Neural progenitor cell (in vitro differentiated cells): ENCODE results near the gene DDHD1. TPM values are rescaled to one million over a fixed set of nuclear protein-coding genes. Genes with fewer than 3 reads are reported as not detected.

Experiments
- DNase-seq: peaks from one replicate; pipeline ENCODE4 v3.0.0-alpha.2; 2016; ENCODE audit warnings: low spot score
- H2AFZ ChIP-seq: fragments of 200-600 bp; sonication (generic); replicated peaks from 2 replicates; pipeline ENCODE4 v1.6.1; 2016; ENCODE audit warnings: antibody characterized with exemption
- H3F3A ChIP-seq: fragments of 200-600 bp; sonication (generic); 2 replicates; pipeline ENCODE4 v1.6.1; 2016; ENCODE audit warnings: antibody characterized with exemption, low read depth
- H3K27ac ChIP-seq: fragments of 200-600 bp; sonication (generic); 2 replicates; pipeline ENCODE4 v1.5.1; 2016; ENCODE audit warnings: mild to moderate bottlenecking
- H3K27me3 ChIP-seq: fragments of 200-600 bp; sonication (generic); 2 replicates; pipeline ENCODE4 v1.6.1; 2016; ENCODE audit warnings: mild to moderate bottlenecking, moderate library complexity
- H3K36me3 ChIP-seq: fragments of 200-600 bp; sonication (generic); 2 replicates; pipeline ENCODE4 v1.5.1; 2016
- H3K4me1 ChIP-seq: fragments of 200-600 bp; sonication (generic); 2 replicates; pipeline ENCODE4 v1.6.1; 2016; ENCODE audit warnings: mixed run types
- H3K4me2 ChIP-seq: fragments of 200-600 bp; sonication (generic); 2 replicates; pipeline ENCODE4 v1.6.1; 2016
- H3K4me3 ChIP-seq: fragments of 200-600 bp; sonication (generic); 2 replicates; pipeline ENCODE4 v1.5.1; 2016
- H3K79me2 ChIP-seq: fragments of 200-600 bp; sonication (generic); 2 replicates; pipeline ENCODE4 v1.6.1; 2016; ENCODE audit warnings: low read depth
- H3K9ac ChIP-seq: fragments of 200-600 bp; sonication (generic); 2 replicates; pipeline ENCODE4 v1.6.1; 2016
- H3K9me3 ChIP-seq: fragments of 200-600 bp; sonication (generic); 2 replicates; pipeline ENCODE4 v1.5.1; 2016; ENCODE audit warnings: low read depth
- H4K20me1 ChIP-seq: fragments of 200-600 bp; sonication (generic); 2 replicates; pipeline ENCODE4 v1.6.1; 2016; ENCODE audit warnings: low read depth
- H3K27ac Mint-ChIP-seq: 3 replicates; pipeline ENCODE4 v1.8.0; 2021; ENCODE audit warnings: mixed read lengths
- H3K27me3 Mint-ChIP-seq: 2 replicates; pipeline ENCODE4 v1.8.0; 2022; ENCODE audit warnings: low read depth, mild to moderate bottlenecking, inconsistent platforms, moderate library complexity, mixed read lengths; ENCODE audit not compliant: insufficient read depth
- H3K36me3 Mint-ChIP-seq: 3 replicates; pipeline ENCODE4 v1.8.0; 2021; ENCODE audit warnings: mixed read lengths
- H3K4me1 Mint-ChIP-seq: 3 replicates; pipeline ENCODE4 v1.8.0; 2021; ENCODE audit warnings: mixed read lengths
- H3K4me3 Mint-ChIP-seq: 3 replicates; pipeline ENCODE4 v1.8.0; 2021; ENCODE audit warnings: mild to moderate bottlenecking, moderate library complexity, mixed read lengths
- H3K9me3 Mint-ChIP-seq: 3 replicates; pipeline ENCODE4 v1.8.0; 2020; ENCODE audit warnings: mixed read lengths
- CTCF ChIP-seq: fragments of 200-600 bp; sonication (generic); IDR thresholded peaks from 2 replicates; pipeline ENCODE4 v1.5.1; 2017; ENCODE audit warnings: antibody characterized with exemption, mild to moderate bottlenecking
- EZH2 ChIP-seq: fragments of 200-600 bp; sonication (generic); IDR thresholded peaks from 2 replicates; pipeline ENCODE4 v1.6.1; 2017; ENCODE audit warnings: antibody characterized with exemption, mild to moderate bottlenecking, moderate library complexity
- EZH2phosphoT487 ChIP-seq: fragments of 200-600 bp; sonication (generic); IDR thresholded peaks from 2 replicates; pipeline ENCODE4 v1.6.1; 2017; ENCODE audit warnings: antibody characterized with exemption
- total RNA-seq: library from RNA; depleted of rRNA; stranded (reverse); fragments of >200 nt; gene quantifications from 2 replicates; pipeline ENCODE4 v1.2.3, GENCODE V29; 2015; ENCODE audit warnings: low replicate concordance

DDHD1 gene
- total RNA-seq, 1 donor from 2014 or later = 30.2 TPM

- H3K27me3 Mint-ChIP-seq = peaks cover 2% of the 10 kb centered on the region
- Histone ChIP-seq H3K4me1 (peaks cover 8% of the 10 kb centered on the region), H3K4me3 (no peak overlapping the region), H3K79me2 (no peaks in the 10 kb centered on the region), H3K27me3 (no peaks in the 10 kb centered on the region), H2AFZ (no peak overlapping the region), H3K27ac (no peak overlapping the region), H3K9ac (no peak overlapping the region), H3K9me3 (no peaks in the 10 kb centered on the region), H4K20me1 (no peaks in the 10 kb centered on the region), H3K36me3 (peaks cover 12% of the 10 kb centered on the region), H3K4me2 (no peak overlapping the region), H3F3A (no peaks in the 10 kb centered on the region)
- H3K36me3 Mint-ChIP-seq = peaks cover 23% of the 10 kb centered on the region
- no peak for TF ChIP-seq EZH2
- TF ChIP-seq EZH2phosphoT487 = no peak
- no peak for TF ChIP-seq CTCF
- H3K4me1 Mint-ChIP-seq = peaks cover 3% of the 10 kb centered on the region
- DNase-seq = no peak
- H3K9me3 Mint-ChIP-seq = peaks cover 2% of the 10 kb centered on the region
- H3K27ac Mint-ChIP-seq = no peak overlapping the region
- H3K4me3 Mint-ChIP-seq = no peak overlapping the region
Observed at GRCh38 chr14:53034036-53034435, 119.1 kb downstream of the DDHD1 start.

GRCh38 chr14:53032838-53033390 is 120.2 kb downstream of the DDHD1 start:
- no peak overlapping the region for H2AFZ ChIP-seq
- H4K20me1 ChIP-seq = no peaks in the 10 kb centered on the region
- H3K27ac Mint-ChIP-seq = no peak overlapping the region
- peaks cover 8% of the 10 kb centered on the region for H3K36me3 ChIP-seq
- peaks cover 2% of the 10 kb centered on the region for H3K9me3 Mint-ChIP-seq
- TF ChIP-seq EZH2phosphoT487 = no peak
- no peak for TF ChIP-seq EZH2
- TF ChIP-seq CTCF = no peak
- H3K36me3 Mint-ChIP-seq = peaks cover 14% of the 10 kb centered on the region
- H3K9ac ChIP-seq = no peak overlapping the region
- peaks cover 3% of the 10 kb centered on the region for H3K4me1 Mint-ChIP-seq
- H3K4me2 ChIP-seq = no peak overlapping the region
- no peaks in the 10 kb centered on the region for H3K79me2 ChIP-seq
- peaks cover 8% of the 10 kb centered on the region for H3K4me1 ChIP-seq
- H3K9me3 ChIP-seq = no peaks in the 10 kb centered on the region
- H3K4me3 Mint-ChIP-seq = no peak overlapping the region
- DNase-seq = no peak
- no peak overlapping the region for H3K4me3 ChIP-seq
- H3K27ac ChIP-seq = no peak overlapping the region
- no peaks in the 10 kb centered on the region for H3K27me3 ChIP-seq
- peaks cover 2% of the 10 kb centered on the region for H3K27me3 Mint-ChIP-seq
- H3F3A ChIP-seq = no peaks in the 10 kb centered on the region

GRCh38 chr14:53032161-53032803 is 120.8 kb downstream of the DDHD1 start:
- Mint-ChIP-seq H3K4me3 (no peak overlapping the region), H3K4me1 (peaks cover 3% of the 10 kb centered on the region), H3K36me3 (peaks cover 11% of the 10 kb centered on the region), H3K27me3 (peaks cover 2% of the 10 kb centered on the region), H3K27ac (no peak overlapping the region), H3K9me3 (no peaks in the 10 kb centered on the region)
- no peaks in the 10 kb centered on the region for H3K9me3 ChIP-seq
- no peaks in the 10 kb centered on the region for H3K79me2 ChIP-seq
- peaks cover 1% of the 10 kb centered on the region for H3K36me3 ChIP-seq
- peaks cover 8% of the 10 kb centered on the region for H3K4me1 ChIP-seq
- no peaks in the 10 kb centered on the region for H4K20me1 ChIP-seq
- H3K4me3 ChIP-seq = no peak overlapping the region
- H3F3A ChIP-seq = no peaks in the 10 kb centered on the region
- no peak overlapping the region for H3K27ac ChIP-seq
- DNase-seq = peak; percentile 34
- H3K27me3 ChIP-seq = no peaks in the 10 kb centered on the region
- no peak overlapping the region for H3K4me2 ChIP-seq
- TF ChIP-seq CTCF (no peak), EZH2 (no peak), EZH2phosphoT487 (no peak)
- no peak overlapping the region for H2AFZ ChIP-seq
- no peak overlapping the region for H3K9ac ChIP-seq
